HAP-1 (cell line): ENCODE data around the gene HSD3B7.

Experiments used
- DNase-seq, 2 experiments: peaks; one replicate each; pipeline ENCODE4 v3.0.0-alpha.2; 2016 to 2020; ENCODE audit warnings: low spot score in 2 of 2
- H3K27me3 ChIP-seq: fragments of 250-450 bp; sonication (Bioruptor Pico); 2 replicates; pipeline ENCODE4 v1.5.1; 2020; ENCODE audit warnings: low read depth, mild to moderate bottlenecking, moderate library complexity
- H3K36me3 ChIP-seq: fragments of 250-450 bp; sonication (Bioruptor Pico); replicated peaks from 2 replicates; pipeline ENCODE4 v1.5.1; 2020; ENCODE audit warnings: mild to moderate bottlenecking
- H3K4me1 ChIP-seq: fragments of 250-450 bp; sonication (Bioruptor Pico); 2 replicates; pipeline ENCODE4 v1.5.1; 2020; ENCODE audit warnings: mild to moderate bottlenecking
- H3K4me3 ChIP-seq: fragments of 250-450 bp; sonication (Bioruptor Pico); 2 replicates; pipeline ENCODE4 v1.5.1; 2020; ENCODE audit warnings: mild to moderate bottlenecking, moderate library complexity
- H3K9me3 ChIP-seq: fragments of 250-450 bp; sonication (Bioruptor Pico); 2 replicates; pipeline ENCODE4 v1.5.1; 2020; ENCODE audit warnings: mild to moderate bottlenecking, moderate library complexity
- in situ Hi-C: fragments of 300-500 bp; cut with MboI; formaldehyde crosslinking; loops from 3 replicates; pipeline ENCODE4 v1.14.3; 2020; ENCODE audit warnings: low sequenced_read_pairs, inconsistent platforms, mixed read lengths

Gene HSD3B7

DNA sequence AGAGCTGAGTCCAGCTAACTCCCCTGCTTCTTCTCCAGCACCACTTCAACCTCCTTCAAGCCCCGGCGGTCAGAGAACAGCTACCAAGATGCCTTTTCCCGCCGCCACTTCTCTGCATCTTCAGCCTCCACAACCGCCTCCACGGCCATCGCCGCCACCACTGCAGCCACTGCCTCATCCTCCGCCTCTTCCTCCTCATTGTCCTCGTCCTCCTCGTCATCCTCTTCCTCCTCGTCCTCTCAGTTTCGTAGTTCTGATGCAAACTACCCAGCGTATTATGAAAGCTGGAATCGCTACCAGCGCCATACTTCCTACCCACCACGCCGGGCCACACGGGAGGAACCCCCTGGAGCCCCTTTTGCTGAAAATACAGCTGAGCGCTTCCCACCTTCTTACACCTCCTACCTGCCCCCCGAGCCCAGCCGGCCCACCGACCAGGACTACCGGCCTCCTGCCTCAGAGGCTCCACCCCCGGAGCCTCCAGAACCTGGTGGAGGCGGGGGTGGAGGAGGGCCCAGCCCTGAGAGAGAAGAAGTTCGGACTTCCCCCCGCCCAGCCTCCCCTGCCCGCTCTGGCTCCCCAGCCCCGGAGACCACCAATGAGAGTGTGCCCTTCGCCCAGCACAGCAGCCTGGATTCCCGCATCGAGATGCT is 20.3 kb upstream of the HSD3B7 start:
- peaks cover 90% of the 10 kb centered on the region for H3K36me3 ChIP-seq
- no peak for DNase-seq
- no peaks in the 10 kb centered on the region for H3K4me1 ChIP-seq
- no peaks in the 10 kb centered on the region for H3K27me3 ChIP-seq
- no peaks in the 10 kb centered on the region for H3K9me3 ChIP-seq
- in situ Hi-C loops, result loop anchor here (25.0 kb wide), 1 partner anchor 748 kb away; a partner anchor contains a TSS
- no peak overlapping the region for H3K4me3 ChIP-seq

DNA sequence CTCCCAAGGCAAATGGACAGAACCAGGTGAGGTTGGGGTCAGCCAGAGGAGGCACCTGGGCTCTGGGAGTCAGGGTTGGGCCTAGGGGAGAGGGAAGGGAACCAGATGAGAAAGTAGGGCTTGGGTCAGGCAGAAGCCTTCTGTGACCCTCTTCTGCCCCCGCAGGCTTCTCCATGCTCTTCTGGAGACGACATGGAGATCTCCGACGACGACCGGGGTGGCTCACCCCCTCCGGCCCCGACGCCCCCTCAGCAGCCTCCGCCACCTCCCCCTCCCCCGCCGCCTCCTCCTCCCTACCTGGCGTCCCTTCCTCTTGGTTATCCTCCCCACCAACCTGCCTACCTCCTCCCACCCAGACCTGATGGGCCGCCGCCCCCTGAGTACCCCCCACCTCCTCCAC is 19.6 kb upstream of the HSD3B7 start:
- Histone ChIP-seq H3K4me3 (no peak overlapping the region), H3K36me3 (peaks cover 88% of the 10 kb centered on the region), H3K27me3 (no peaks in the 10 kb centered on the region), H3K9me3 (no peaks in the 10 kb centered on the region), H3K4me1 (no peaks in the 10 kb centered on the region)
- DNase-seq, result no peak
- in situ Hi-C loops, result loop anchor here (25.0 kb wide), 1 partner anchor 747 kb away; a partner anchor contains a TSS

DNA sequence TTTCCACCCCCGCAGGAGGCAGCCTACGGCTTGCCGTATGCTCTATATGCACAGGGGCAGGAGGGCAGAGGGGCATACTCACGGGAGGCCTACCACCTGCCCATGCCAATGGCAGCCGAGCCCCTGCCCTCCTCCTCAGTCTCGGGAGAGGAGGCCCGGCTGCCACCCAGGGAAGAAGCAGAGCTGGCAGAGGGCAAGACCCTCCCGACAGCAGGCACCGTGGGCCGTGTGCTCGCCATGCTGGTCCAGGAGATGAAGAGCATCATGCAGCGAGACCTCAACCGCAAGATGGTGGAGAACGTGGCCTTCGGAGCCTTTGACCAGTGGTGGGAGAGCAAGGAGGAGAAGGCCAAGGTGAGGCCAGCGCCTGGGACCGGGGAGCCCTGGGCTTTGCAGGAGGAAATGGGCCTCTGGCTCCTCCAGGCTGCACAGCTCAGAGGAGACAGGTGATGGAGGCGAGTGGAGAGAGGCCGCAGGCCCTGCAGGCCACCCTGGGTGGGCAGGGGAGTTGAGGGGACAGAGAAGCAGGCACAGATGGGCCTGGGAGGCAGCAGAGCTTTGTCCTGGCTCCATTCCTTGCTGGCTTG is 18.9 kb upstream of the HSD3B7 start:
- no peak for DNase-seq
- Histone ChIP-seq H3K4me1 (no peaks in the 10 kb centered on the region), H3K9me3 (no peaks in the 10 kb centered on the region), H3K4me3 (no peak overlapping the region), H3K27me3 (no peaks in the 10 kb centered on the region), H3K36me3 (peaks cover 90% of the 10 kb centered on the region)
- in situ Hi-C loops, result loop anchor here (25.0 kb wide), 1 partner anchor 746 kb away; a partner anchor contains a TSS

DNA sequence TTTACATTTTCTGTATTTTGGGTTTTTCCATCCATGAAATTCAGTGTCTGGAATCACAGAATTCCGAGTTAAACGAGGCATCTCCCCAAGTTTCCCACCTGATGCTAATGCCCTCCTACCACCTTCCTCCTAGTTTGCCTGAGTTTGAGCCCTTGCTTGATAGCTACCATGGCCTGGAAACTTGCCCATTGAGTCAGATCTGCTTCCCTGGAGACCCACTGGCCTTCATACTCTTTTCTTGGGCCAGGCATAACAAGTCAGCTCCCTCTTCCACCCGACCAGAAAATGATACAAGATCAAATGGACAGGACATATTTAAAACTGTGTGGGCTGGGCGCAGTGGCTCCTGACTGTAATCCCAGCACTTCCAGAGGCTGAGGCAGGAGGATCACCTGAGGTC is 17.2 kb upstream of the HSD3B7 start:
- DNase-seq, result no peak
- in situ Hi-C loops, result loop anchor here (25.0 kb wide), 1 partner anchor 745 kb away; a partner anchor contains a TSS
- H3K36me3 ChIP-seq, result peaks cover 87% of the 10 kb centered on the region
- H3K9me3 ChIP-seq, result no peaks in the 10 kb centered on the region
- no peaks in the 10 kb centered on the region for H3K27me3 ChIP-seq
- no peak overlapping the region for H3K4me3 ChIP-seq
- no peaks in the 10 kb centered on the region for H3K4me1 ChIP-seq

DNA sequence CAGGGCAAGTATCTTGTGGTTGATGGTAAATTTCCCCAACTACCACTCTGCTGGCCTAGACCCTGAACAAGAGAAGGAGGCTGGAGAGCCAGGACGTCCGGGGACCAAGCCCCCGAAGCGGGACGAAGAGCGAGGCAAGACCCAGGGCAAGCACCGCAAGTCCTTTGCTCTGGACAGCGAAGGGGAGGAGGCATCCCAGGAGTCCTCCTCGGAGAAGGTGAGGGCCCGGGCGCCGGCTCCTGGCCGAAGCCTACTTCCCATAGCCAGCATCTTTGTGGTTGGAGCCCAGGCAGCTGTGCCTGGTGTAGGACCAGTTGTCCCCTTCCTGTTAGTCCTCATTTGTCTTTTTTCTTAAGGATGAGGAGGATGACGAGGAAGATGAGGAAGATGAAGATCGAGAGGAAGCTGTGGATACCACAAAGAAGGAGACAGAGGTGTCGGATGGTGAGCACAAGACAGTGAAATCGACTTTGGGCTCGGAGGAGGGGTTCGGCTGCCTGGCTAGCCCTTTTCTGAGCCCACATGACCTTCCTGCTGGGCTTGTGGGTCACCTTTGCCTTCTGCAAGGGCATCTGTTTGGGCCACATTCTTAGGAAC is 15.7 kb upstream of the HSD3B7 start:
- in situ Hi-C loops, result loop anchor here (25.0 kb wide), 1 partner anchor 743 kb away; a partner anchor contains a TSS
- Histone ChIP-seq H3K36me3 (peaks cover 89% of the 10 kb centered on the region), H3K4me3 (no peak overlapping the region), H3K9me3 (no peaks in the 10 kb centered on the region), H3K4me1 (no peaks in the 10 kb centered on the region), H3K27me3 (no peaks in the 10 kb centered on the region)
- DNase-seq, result no peak

DNA sequence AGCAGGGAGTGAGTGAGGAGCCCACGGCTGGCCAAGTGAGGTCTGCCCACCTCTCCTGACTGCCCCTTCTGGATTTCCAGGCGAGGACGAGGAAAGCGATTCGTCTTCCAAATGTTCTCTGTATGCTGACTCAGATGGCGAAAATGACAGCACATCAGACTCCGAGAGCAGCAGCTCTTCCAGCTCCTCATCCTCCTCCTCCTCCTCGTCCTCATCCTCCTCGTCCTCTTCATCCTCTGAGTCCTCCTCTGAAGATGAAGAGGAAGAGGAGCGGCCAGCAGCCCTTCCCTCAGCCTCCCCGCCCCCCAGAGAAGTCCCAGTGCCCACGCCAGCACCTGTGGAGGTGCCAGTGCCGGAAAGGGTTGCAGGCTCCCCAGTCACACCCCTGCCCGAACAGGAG is 13.7 kb upstream of the HSD3B7 start:
- H3K4me1 ChIP-seq, result no peaks in the 10 kb centered on the region
- no peaks in the 10 kb centered on the region for H3K9me3 ChIP-seq
- DNase-seq, result no peak
- in situ Hi-C loops, result loop anchor here (25.0 kb wide), 1 partner anchor 741 kb away; a partner anchor contains a TSS
- no peak overlapping the region for H3K4me3 ChIP-seq
- peaks cover 87% of the 10 kb centered on the region for H3K36me3 ChIP-seq
- H3K27me3 ChIP-seq, result no peaks in the 10 kb centered on the region

DNA sequence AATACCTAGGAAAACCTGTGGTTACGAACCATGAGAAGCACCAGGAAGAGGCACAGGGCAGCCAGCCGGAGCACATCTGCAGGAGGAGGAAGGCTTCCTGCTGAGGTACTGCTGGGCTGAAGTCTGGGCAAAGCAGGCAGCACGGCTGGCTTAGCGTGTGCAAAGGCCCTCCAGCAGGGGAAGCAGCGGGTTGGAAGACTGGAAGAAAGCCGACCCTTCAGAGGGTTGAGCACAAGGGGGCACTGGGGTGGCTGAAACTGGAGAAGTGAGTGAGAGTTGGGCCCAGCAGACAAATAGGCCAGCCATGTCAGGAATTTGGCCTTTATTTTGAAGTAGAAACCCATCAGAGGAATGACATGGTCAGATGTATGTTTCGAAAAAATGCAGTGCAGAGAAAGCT is 12.1 kb upstream of the HSD3B7 start:
- in situ Hi-C loops, result loop anchor here (25.0 kb wide), 1 partner anchor 739 kb away; a partner anchor contains a TSS
- DNase-seq, result no peak
- Histone ChIP-seq H3K36me3 (peaks cover 86% of the 10 kb centered on the region), H3K27me3 (no peaks in the 10 kb centered on the region), H3K4me3 (no peak overlapping the region), H3K9me3 (no peaks in the 10 kb centered on the region), H3K4me1 (no peaks in the 10 kb centered on the region)

DNA sequence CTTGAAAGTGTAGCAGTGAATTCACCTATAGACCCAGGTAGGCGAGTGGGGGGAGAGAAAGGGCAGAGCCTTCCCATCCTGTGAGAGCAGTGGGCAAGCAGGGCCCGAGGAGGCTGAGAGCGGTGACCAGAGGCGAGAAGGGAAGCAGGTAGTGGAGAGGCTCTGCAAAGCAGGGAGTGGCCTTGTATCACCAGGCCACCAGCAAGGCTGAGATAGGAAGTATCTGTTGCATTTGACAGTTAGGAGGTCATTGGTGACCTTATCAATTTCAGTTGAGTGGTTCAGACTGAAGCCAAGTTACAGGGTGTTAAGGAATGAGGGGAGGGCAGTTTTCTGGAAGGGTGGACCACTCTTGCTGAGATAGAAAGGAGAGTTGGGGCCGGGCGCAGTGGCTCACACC is 10.7 kb upstream of the HSD3B7 start:
- no peak for DNase-seq
- no peak overlapping the region for H3K4me3 ChIP-seq
- in situ Hi-C loops, result loop anchor here (25.0 kb wide), 1 partner anchor 738 kb away; a partner anchor contains a TSS

DNA sequence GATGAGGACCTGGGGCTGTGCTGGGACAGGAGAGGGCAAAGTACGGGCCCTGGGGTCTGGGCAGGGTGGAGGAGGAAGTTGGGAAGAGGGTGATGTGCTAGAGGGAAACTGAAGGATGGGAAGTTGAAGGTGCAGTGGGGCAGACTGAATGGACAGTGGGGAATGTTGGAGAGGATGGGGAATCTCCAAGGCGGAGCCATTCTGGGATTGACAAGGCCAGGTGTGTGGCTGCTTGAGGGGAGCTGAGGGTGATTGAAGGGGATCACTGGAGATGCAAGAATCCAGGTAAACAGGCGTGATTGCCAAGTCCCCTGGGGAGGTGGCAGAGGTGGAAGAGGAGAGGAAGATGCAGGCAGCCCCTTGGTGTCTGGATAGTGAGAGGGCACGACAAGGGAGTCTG is 8.5 kb upstream of the HSD3B7 start:
- Histone ChIP-seq H3K4me3 (no peak overlapping the region), H3K4me1 (no peaks in the 10 kb centered on the region), H3K27me3 (no peaks in the 10 kb centered on the region), H3K9me3 (no peaks in the 10 kb centered on the region), H3K36me3 (peaks cover 73% of the 10 kb centered on the region)
- in situ Hi-C loops, result no loop called here
- no peak for DNase-seq

More for the DNA sequence above, 10.7 kb upstream of the HSD3B7 start:
- no peaks in the 10 kb centered on the region for H3K4me1 ChIP-seq
- no peaks in the 10 kb centered on the region for H3K9me3 ChIP-seq
- H3K36me3 ChIP-seq, result peaks cover 80% of the 10 kb centered on the region
- H3K27me3 ChIP-seq, result no peaks in the 10 kb centered on the region

DNA sequence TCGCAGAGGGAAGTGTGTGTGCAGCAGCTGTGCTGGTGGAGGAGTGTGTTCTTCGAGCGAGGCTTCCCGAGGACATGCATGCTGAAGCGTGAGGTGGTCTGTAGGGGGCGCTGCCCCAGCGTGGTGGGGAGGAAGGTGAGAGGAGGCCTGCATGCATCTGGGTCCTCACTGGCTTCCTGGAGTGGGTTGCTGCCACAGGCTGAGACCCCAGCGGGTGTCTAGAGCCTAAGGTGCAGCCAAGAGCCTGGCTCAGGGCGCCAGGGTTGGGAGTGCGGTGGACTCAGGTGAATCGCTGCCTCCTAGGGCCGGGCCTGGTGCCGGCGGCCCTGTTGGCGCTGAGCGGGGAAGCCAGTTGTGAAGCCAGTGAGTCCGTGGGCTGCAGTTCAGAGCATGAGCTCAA is 7.5 kb upstream of the HSD3B7 start:
- Histone ChIP-seq H3K36me3 (peaks cover 64% of the 10 kb centered on the region), H3K4me3 (no peak overlapping the region), H3K4me1 (no peaks in the 10 kb centered on the region), H3K27me3 (no peaks in the 10 kb centered on the region), H3K9me3 (no peaks in the 10 kb centered on the region)
- peak in 1 of 2 experiments; percentile 60 for DNase-seq
- in situ Hi-C loops, result no loop called here

DNA sequence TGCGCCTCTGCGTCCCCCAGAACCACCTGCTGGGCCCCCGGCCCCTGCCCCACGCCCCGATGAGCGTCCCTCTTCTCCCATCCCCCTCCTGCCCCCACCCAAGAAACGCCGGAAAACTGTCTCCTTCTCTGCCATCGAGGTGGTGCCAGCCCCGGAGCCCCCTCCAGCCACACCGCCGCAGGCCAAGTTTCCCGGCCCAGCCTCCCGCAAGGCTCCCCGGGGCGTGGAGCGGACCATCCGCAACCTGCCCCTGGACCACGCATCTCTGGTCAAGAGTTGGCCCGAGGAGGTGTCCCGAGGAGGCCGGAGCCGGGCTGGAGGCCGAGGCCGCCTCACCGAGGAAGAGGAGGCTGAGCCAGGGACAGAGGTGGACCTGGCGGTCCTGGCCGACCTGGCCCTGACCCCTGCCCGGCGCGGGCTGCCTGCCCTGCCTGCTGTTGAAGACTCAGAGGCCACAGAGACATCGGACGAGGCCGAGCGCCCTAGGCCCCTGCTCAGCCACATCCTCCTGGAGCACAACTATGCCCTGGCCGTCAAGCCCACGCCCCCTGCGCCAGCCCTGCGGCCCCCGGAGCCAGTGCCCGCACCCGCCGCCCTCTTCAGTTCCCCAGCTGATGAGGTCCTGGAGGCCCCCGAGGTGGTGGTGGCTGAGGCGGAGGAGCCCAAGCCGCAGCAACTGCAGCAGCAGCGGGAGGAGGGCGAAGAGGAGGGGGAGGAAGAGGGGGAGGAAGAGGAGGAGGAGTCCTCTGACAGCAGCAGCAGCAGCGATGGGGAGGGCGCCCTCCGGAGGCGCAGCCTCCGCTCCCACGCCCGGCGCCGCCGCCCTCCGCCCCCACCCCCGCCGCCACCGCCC is 5.6 kb upstream of the HSD3B7 start:
- Histone ChIP-seq H3K4me1 (no peaks in the 10 kb centered on the region), H3K9me3 (no peaks in the 10 kb centered on the region), H3K27me3 (no peaks in the 10 kb centered on the region), H3K4me3 (no peak overlapping the region), H3K36me3 (peaks cover 60% of the 10 kb centered on the region)
- in situ Hi-C loops, result no loop called here
- no peak for DNase-seq

DNA sequence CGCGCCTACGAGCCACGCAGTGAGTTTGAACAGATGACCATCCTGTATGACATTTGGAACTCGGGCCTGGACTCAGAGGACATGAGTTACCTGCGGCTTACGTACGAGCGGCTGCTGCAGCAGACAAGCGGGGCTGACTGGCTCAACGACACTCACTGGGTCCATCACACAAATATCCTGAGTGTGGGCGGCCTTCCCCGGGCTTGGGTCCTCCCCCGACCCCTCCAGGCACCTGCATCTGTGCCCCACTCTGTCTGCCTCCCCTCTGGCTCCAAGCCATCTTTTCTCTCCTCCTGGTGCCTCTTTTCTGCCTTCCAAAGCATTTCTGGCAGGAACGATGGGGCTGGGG is 5.0 kb upstream of the HSD3B7 start:
- in situ Hi-C loops, result no loop called here
- Histone ChIP-seq H3K4me3 (no peak overlapping the region), H3K36me3 (peaks cover 60% of the 10 kb centered on the region), H3K4me1 (no peaks in the 10 kb centered on the region), H3K27me3 (no peaks in the 10 kb centered on the region), H3K9me3 (no peaks in the 10 kb centered on the region)
- DNase-seq, result no peak

DNA sequence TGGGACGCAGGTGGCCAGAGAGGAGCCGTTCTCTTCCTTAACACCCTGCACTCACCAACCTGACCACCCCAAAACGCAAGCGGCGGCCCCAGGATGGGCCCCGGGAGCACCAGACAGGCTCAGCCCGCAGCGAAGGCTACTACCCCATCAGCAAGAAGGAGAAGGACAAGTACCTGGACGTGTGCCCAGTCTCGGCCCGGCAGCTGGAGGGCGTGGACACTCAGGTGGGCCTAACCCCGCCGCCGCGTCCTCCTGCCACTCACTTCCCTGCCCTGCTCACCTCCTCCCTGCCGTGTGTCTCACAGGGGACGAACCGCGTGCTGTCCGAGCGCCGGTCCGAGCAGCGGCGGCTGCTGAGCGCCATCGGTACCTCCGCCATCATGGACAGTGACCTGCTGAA is 4.6 kb upstream of the HSD3B7 start:
- Histone ChIP-seq H3K4me1 (peaks cover 3% of the 10 kb centered on the region; the same call in 1 of the 2 replicates), H3K4me3 (no peak overlapping the region), H3K9me3 (no peaks in the 10 kb centered on the region), H3K36me3 (peaks cover 59% of the 10 kb centered on the region), H3K27me3 (no peaks in the 10 kb centered on the region)
- no peak for DNase-seq
- in situ Hi-C loops, result no loop called here
